Skeletal muscle cell (primary cell): ENCODE data around the gene OSTF1.

Source experiments
- DNase-seq: peaks from one replicate; pipeline ENCODE4 v3.0.0-alpha.2; 2010; ENCODE audit warnings: low read depth
- H3K4me3 ChIP-seq: 2 replicates; pipeline ENCODE4 v1.5.1; 2011; ENCODE audit warnings: low read depth, mild to moderate bottlenecking, control low read depth, low read length, moderate library complexity

OSTF1 gene

GRCh38 chr9:75083188-75083970 lies 4.9 kb upstream of the OSTF1 start:
- DNase-seq: no peak
- no peak overlapping the region for H3K4me3 ChIP-seq

GRCh38 chr9:75084081-75084672 lies 4.1 kb upstream of the OSTF1 start:
- no peak for DNase-seq
- H3K4me3 ChIP-seq: no peak overlapping the region

GRCh38 chr9:75085640-75086039 lies 2.7 kb upstream of the OSTF1 start:
- DNase-seq: no peak
- H3K4me3 ChIP-seq: no peak overlapping the region

- H3K4me3 ChIP-seq: peak overlapping the region; percentile 94
- no peak for DNase-seq
These were observed 1.6 kb upstream of the OSTF1 start for GRCh38 chr9:75086541-75087288.

GRCh38 chr9:75087289-75087823 lies 958 bp upstream of the OSTF1 start:
- H3K4me3 ChIP-seq: peak overlapping the region; percentile 94
- no peak for DNase-seq

GRCh38 chr9:75088646-75089372 lies 495 bp downstream of the OSTF1 start:
- DNase-seq: no peak
- peak overlapping the region; percentile 94 for H3K4me3 ChIP-seq

- H3K4me3 ChIP-seq: peak overlapping the region; percentile 94
- no peak for DNase-seq
These were observed 1.1 kb downstream of the OSTF1 start for GRCh38 chr9:75089373-75089766.

GRCh38 chr9:75090579-75090978 lies 2.3 kb downstream of the OSTF1 start:
- DNase-seq: no peak
- no peak overlapping the region for H3K4me3 ChIP-seq

GRCh38 chr9:75092766-75093165 lies 4.5 kb downstream of the OSTF1 start:
- no peak for DNase-seq
- H3K4me3 ChIP-seq: no peak overlapping the region

GRCh38 chr9:75096796-75097195 lies 8.5 kb downstream of the OSTF1 start:
- no peak overlapping the region for H3K4me3 ChIP-seq
- no peak for DNase-seq

GRCh38 chr9:75101004-75101588 lies 12.8 kb downstream of the OSTF1 start:
- H3K4me3 ChIP-seq: no peak overlapping the region
- no peak for DNase-seq

GRCh38 chr9:75102177-75102790 lies 14.0 kb downstream of the OSTF1 start:
- H3K4me3 ChIP-seq: no peak overlapping the region
- no peak for DNase-seq

- DNase-seq: no peak
- no peak overlapping the region for H3K4me3 ChIP-seq
These were observed 16.3 kb downstream of the OSTF1 start for GRCh38 chr9:75104607-75105006.

- DNase-seq: no peak
- no peak overlapping the region for H3K4me3 ChIP-seq
These were observed 16.8 kb downstream of the OSTF1 start for GRCh38 chr9:75105019-75105540.

- no peak overlapping the region for H3K4me3 ChIP-seq
- DNase-seq: no peak
These were observed 17.5 kb downstream of the OSTF1 start for GRCh38 chr9:75105841-75106240.

- no peak overlapping the region for H3K4me3 ChIP-seq
- no peak for DNase-seq
These were observed 18.5 kb downstream of the OSTF1 start for GRCh38 chr9:75106857-75107256.

- DNase-seq: no peak
These were observed 20.3 kb downstream of the OSTF1 start for GRCh38 chr9:75108571-75108970.

GRCh38 chr9:75109210-75109839 lies 21.0 kb downstream of the OSTF1 start:
- no peak for DNase-seq
- no peak overlapping the region for H3K4me3 ChIP-seq

More at GRCh38 chr9:75108571-75108970, 20.3 kb downstream of the OSTF1 start:
- H3K4me3 ChIP-seq: no peak overlapping the region
